GM12864 (cell line): ENCODE measurements around the gene PUM1.

Experiments
- DNase-seq: peaks from one replicate; pipeline ENCODE4 v3.0.0-alpha.2; 2011; ENCODE audit warnings: low read depth
- H3K4me3 ChIP-seq: 2 replicates; pipeline ENCODE4 v1.5.1; 2011; ENCODE audit warnings: mild to moderate bottlenecking, low read depth, low read length, control low read depth
- CTCF ChIP-seq: IDR thresholded peaks from 2 replicates; pipeline ENCODE4 v1.5.1; 2011; ENCODE audit warnings: low read depth, mild to moderate bottlenecking, moderate library complexity, low read length, control low read depth, inconsistent platforms; ENCODE audit errors: missing control alignments

The PUM1 gene

GRCh38 chr1:31004231-31004621 is 61.3 kb downstream of the PUM1 start:
- DNase-seq: no peak
- H3K4me3 ChIP-seq: no peak overlapping the region
- TF ChIP-seq CTCF: no peak

- no peak for DNase-seq
- TF ChIP-seq CTCF: no peak
- H3K4me3 ChIP-seq: no peak overlapping the region
These were observed 61.8 kb downstream of the PUM1 start for GRCh38 chr1:31003613-31004230.

- no peak for TF ChIP-seq CTCF
- H3K4me3 ChIP-seq: no peak overlapping the region
- DNase-seq: no peak
These were observed 65.2 kb downstream of the PUM1 start for GRCh38 chr1:31000301-31000700.

GRCh38 chr1:30998887-30999286 is 66.6 kb downstream of the PUM1 start:
- DNase-seq: no peak
- TF ChIP-seq CTCF: no peak
- no peak overlapping the region for H3K4me3 ChIP-seq

GRCh38 chr1:30998171-30998570 is 67.3 kb downstream of the PUM1 start:
- TF ChIP-seq CTCF: no peak
- DNase-seq: no peak
- H3K4me3 ChIP-seq: no peak overlapping the region

GRCh38 chr1:30997463-30998057 is 68.0 kb downstream of the PUM1 start:
- no peak overlapping the region for H3K4me3 ChIP-seq
- TF ChIP-seq CTCF: no peak
- no peak for DNase-seq
